Measurements from ENCODE around the gene ST8SIA4.

Gene ST8SIA4

DNA sequence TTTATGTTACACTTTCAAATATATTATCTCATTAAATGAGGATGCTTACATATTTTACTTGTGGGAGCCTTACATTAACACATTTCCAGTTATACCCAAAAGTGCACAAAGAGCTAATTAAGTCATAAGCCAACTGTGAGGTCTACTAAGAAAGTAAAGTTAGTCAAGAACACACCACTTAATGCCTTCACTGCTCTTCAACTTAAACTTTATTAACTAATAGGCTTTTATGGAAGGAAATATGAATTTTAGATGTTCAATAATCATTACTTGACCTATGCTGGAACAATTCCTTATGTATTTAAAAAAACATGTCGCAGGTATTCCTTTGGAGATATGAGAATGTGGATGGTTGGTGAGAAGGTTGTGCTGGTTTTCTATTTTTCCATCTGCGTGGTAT is 3.4 kb downstream of the ST8SIA4 start:
- TF ChIP-seq, protein P1, sequence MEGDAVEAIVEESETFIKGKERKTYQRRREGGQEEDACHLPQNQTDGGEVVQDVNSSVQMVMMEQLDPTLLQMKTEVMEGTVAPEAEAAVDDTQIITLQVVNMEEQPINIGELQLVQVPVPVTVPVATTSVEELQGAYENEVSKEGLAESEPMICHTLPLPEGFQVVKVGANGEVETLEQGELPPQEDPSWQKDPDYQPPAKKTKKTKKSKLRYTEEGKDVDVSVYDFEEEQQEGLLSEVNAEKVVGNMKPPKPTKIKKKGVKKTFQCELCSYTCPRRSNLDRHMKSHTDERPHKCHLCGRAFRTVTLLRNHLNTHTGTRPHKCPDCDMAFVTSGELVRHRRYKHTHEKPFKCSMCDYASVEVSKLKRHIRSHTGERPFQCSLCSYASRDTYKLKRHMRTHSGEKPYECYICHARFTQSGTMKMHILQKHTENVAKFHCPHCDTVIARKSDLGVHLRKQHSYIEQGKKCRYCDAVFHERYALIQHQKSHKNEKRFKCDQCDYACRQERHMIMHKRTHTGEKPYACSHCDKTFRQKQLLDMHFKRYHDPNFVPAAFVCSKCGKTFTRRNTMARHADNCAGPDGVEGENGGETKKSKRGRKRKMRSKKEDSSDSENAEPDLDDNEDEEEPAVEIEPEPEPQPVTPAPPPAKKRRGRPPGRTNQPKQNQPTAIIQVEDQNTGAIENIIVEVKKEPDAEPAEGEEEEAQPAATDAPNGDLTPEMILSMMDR (IDR thresholded peaks at IDR 0.05): no peak
- DNase-seq: no peak
- H3K36me3 Mint-ChIP-seq (ENCODE audit: low read depth): no peaks in the 10 kb centered on the region
- H3K4me3 Mint-ChIP-seq: peak overlapping the region; percentile 91
- H3K27me3 Mint-ChIP-seq (ENCODE audit: low read depth, poor library complexity): peaks cover 38% of the 10 kb centered on the region
- H3K27ac Mint-ChIP-seq: no peak overlapping the region
- no peaks in the 10 kb centered on the region for H3K9me3 Mint-ChIP-seq
- peaks cover 44% of the 10 kb centered on the region for H3K4me1 Mint-ChIP-seq

DNA sequence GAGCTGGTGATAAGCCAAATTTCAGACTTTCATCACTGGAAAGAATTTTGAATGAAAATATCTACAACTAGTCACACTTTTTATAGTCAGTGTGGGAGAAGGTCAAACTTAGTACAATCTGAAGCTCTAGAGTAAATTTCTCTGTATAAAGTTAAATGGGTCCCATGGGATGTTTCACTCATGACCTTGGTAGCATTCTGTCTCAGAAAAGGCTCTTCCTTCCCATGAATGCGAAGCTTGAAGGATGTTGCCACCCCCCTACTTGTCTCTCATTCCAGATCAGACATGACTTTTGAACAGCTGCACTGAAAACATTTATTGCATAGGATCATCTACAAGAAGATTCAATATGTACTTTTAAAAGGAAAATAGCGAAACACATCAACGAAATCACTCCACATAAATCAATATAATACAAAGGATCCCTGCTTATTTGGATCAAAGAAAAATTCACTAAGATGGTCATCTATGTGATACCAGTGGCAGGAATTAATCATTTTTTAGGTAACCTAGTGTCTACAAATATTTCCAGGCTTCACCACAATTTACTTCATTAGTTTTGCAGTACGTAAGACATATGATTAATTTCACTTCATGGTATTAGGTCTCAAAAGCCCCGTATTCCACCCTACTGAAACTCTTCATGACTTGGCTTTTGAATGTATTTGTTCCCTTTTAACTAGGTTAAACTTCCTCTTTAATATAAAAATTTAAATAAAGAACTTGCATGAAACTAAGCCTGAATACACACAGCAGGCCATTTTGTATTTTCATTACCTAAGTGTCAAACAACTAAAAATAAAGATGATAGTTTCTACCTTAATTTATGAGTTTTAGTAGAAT is 4.4 kb downstream of the ST8SIA4 start:
- Mint-ChIP-seq H3K4me1 (peaks cover 34% of the 10 kb centered on the region), H3K27me3 (ENCODE audit: low read depth, poor library complexity) (peaks cover 28% of the 10 kb centered on the region), H3K27ac (no peak overlapping the region), H3K36me3 (ENCODE audit: low read depth) (no peaks in the 10 kb centered on the region), H3K4me3 (no peak overlapping the region), H3K9me3 (no peaks in the 10 kb centered on the region)
- TF ChIP-seq, protein P1 (IDR thresholded peaks at IDR 0.05): no peak
- no peak for DNase-seq

DNA sequence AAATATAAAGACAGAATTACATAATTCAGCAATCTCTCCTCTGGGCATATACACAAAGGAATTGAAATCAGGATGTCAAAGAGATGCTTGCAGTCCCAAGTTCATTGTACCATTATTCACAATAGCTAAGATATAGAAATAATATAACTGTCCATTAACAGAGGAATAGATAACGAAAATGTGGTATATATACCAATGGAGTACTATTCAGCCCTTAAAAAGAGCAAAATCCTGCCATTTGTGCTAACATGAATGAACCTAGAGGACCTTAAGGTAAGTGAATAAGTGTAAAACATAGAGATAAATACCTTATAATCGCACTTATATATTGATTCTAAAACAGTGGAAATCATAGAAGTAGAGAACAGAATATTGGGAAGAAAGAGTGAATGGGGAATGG is 7.0 kb downstream of the ST8SIA4 start:
- no peak for DNase-seq
- TF ChIP-seq, protein P1 (IDR thresholded peaks at IDR 0.05): no peak
- no peaks in the 10 kb centered on the region for H3K9me3 Mint-ChIP-seq
- no peak overlapping the region for H3K27ac Mint-ChIP-seq
- peaks cover 8% of the 10 kb centered on the region for H3K27me3 Mint-ChIP-seq (ENCODE audit: low read depth, poor library complexity)
- H3K4me3 Mint-ChIP-seq: no peak overlapping the region
- H3K36me3 Mint-ChIP-seq (ENCODE audit: low read depth): no peaks in the 10 kb centered on the region
- H3K4me1 Mint-ChIP-seq: peaks cover 15% of the 10 kb centered on the region

DNA sequence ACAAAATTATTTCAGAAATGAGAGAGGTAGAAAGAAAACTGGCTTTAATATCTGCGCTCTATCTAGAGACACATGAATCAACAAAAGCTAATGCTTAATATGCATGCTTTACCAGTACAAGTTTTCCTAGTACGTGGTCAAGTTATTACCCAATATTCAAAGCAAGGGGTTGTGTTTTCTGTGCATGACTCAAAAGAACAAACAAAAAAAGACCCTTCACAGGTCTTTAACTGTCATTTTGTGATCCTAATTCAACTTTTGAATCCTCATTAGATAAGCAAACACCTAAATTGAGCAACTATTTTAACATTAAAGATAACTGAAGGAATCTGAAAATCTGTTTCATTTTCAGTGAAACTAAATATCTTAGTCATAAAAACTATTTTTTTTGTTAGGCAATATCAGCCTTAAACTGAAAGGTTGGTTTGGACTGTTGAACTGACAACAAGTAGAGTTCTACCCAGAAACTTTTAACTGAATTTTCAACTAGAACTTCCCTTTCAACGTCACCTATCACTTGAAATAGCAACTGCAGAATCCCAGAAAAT is 12.5 kb downstream of the ST8SIA4 start:
- Mint-ChIP-seq H3K27me3 (ENCODE audit: low read depth, poor library complexity) (no peaks in the 10 kb centered on the region), H3K27ac (no peak overlapping the region), H3K9me3 (no peaks in the 10 kb centered on the region), H3K4me3 (no peak overlapping the region), H3K36me3 (ENCODE audit: low read depth) (peaks cover 5% of the 10 kb centered on the region), H3K4me1 (no peaks in the 10 kb centered on the region)
- TF ChIP-seq, protein P1 (IDR thresholded peaks at IDR 0.05): no peak
- DNase-seq: no peak

DNA sequence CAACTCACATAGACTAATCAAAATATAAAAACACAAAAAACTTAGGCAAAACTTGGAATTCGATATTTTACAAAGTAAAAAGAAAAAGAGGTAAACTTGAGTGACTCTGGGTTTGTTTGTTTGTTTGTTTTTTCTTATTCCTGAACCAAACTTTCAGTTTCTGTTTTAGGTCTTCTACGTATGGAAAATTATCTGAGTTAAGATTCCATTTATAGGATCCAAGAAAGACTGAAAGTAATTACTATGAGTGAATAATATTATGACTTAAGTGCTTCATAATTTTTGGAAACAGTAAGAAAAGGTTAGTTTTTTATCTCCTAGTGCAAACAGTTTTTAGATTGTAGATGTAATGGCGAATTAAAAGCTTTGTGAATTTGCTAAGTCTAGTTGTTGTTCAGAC is 13.2 kb downstream of the ST8SIA4 start:
- Mint-ChIP-seq H3K27ac (no peak overlapping the region), H3K4me1 (no peaks in the 10 kb centered on the region), H3K9me3 (no peaks in the 10 kb centered on the region), H3K27me3 (ENCODE audit: low read depth, poor library complexity) (no peaks in the 10 kb centered on the region), H3K4me3 (no peak overlapping the region), H3K36me3 (ENCODE audit: low read depth) (peaks cover 5% of the 10 kb centered on the region)
- TF ChIP-seq, protein P1 (IDR thresholded peaks at IDR 0.05): no peak
- no peak for DNase-seq

Data from nephron progenitor cell (in vitro differentiated cells).